ENCODE data around the gene HCK.

HCK gene

DNA sequence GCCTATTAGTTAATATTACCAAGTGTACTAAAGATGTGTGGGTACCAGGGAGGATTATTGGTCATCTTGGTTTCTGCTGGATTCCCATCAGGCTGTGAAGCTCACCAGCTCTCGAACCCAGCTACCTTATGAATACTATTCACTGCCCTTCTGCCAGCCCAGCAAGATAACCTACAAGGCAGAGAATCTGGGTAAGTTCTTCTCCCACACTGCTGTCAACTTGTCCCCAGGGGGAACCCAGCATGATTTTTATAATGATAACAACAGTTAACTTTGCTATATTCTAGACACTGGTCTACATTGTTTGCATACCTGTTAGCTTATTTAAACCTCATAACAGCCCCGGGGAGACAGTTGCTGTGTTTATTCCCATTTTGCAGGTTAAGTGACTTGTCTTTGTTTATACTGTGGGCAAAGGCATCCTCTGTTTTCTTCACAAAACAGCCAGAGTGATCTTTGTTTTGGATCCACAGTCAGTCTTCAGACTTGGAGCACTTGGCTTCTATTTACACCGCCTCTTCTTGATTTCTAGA lies 84.0 kb downstream of the HCK start:
- no peak overlapping the region for H3K4me3 ChIP-seq (ENCODE audit: low read depth, low read length)
- TF ChIP-seq, protein P1, sequence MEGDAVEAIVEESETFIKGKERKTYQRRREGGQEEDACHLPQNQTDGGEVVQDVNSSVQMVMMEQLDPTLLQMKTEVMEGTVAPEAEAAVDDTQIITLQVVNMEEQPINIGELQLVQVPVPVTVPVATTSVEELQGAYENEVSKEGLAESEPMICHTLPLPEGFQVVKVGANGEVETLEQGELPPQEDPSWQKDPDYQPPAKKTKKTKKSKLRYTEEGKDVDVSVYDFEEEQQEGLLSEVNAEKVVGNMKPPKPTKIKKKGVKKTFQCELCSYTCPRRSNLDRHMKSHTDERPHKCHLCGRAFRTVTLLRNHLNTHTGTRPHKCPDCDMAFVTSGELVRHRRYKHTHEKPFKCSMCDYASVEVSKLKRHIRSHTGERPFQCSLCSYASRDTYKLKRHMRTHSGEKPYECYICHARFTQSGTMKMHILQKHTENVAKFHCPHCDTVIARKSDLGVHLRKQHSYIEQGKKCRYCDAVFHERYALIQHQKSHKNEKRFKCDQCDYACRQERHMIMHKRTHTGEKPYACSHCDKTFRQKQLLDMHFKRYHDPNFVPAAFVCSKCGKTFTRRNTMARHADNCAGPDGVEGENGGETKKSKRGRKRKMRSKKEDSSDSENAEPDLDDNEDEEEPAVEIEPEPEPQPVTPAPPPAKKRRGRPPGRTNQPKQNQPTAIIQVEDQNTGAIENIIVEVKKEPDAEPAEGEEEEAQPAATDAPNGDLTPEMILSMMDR (IDR thresholded peaks at IDR 0.05; ENCODE audit: low read depth, low read length, missing control alignments), result no peak
- in situ Hi-C loops (cut with HindIII; ENCODE audit: low sequenced_read_pairs), result no loop called here
- DNase-seq (ENCODE audit: low read depth), result no peak

- TF ChIP-seq, protein P1 (IDR thresholded peaks at IDR 0.05; ENCODE audit: low read depth, low read length, missing control alignments), result no peak
- DNase-seq (ENCODE audit: low read depth), result no peak
- in situ Hi-C loops (cut with HindIII; ENCODE audit: low sequenced_read_pairs), result no loop called here
- H3K4me3 ChIP-seq (ENCODE audit: low read depth, low read length), result no peak overlapping the region
Observed at GRCh38 chr20:32138921-32139320, 86.9 kb downstream of the HCK start.

DNA sequence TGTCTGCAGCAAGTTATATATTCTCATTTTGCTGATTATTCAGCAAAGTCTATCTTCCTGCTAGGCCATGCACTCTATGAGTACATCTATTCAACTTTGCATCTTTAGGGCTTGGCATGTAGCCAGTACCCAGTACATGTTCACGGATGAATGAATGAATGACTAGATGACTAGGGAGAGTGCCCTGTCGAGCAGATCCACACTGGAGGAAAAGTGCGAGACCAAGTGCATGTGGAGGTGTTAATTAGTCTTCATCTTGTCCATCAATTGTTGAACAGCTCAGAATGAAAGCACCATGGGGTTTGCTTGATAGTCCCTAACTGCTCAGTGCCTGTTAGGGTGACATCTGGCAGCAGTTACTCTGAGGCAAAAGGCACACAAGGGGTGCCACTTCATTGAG lies 87.9 kb downstream of the HCK start:
- TF ChIP-seq, protein P1 (IDR thresholded peaks at IDR 0.05; ENCODE audit: low read depth, low read length, missing control alignments), result no peak
- no peak overlapping the region for H3K4me3 ChIP-seq (ENCODE audit: low read depth, low read length)
- DNase-seq (ENCODE audit: low read depth), result no peak
- in situ Hi-C loops (cut with HindIII; ENCODE audit: low sequenced_read_pairs), result no loop called here

DNA sequence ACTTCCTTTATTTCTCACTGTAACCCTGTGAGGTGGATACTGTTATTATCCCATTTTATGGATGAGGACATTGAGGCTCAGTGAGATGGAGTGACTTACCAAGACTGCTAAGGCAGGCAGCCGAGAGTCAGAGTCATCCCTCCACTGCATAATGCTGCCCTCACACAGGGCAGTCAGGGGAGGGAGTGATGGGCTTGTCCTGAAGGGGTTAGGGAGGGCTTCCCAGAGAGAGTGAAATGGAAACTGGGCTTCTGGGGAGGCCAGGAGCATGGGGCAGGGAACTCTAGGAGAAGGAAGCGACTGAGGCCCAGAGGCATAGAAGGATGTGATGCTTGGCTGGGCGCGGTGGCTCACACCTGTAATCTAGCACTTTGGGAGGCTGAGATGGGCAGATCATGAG lies 88.6 kb downstream of the HCK start:
- no peak overlapping the region for H3K4me3 ChIP-seq (ENCODE audit: low read depth, low read length)
- in situ Hi-C loops (cut with HindIII; ENCODE audit: low sequenced_read_pairs), result no loop called here
- no peak for DNase-seq (ENCODE audit: low read depth)
- TF ChIP-seq, protein P1 (IDR thresholded peaks at IDR 0.05; ENCODE audit: low read depth, low read length, missing control alignments), result no peak

DNA sequence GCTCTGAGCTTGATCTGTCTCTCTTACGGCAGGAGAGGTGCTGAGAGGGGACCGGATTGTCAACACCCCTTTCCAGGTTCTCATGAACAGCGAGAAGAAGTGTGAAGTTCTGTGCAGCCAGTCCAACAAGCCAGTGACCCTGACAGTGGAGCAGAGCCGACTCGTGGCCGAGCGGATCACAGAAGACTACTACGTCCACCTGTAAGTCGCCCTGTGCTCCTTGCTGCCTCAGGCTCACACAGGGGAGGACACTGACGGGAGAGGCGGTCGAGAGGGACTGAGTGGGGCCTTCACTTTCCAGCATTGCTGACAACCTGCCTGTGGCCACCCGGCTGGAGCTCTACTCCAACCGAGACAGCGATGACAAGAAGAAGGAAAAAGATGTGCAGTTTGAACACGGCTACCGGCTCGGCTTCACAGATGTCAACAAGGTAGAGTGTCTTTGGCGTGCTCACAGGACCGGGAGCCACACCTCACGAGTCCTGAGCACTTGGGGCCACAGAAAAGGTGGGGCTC lies 89.5 kb downstream of the HCK start:
- no peak overlapping the region for H3K4me3 ChIP-seq (ENCODE audit: low read depth, low read length)
- DNase-seq (ENCODE audit: low read depth), result no peak
- in situ Hi-C loops (cut with HindIII; ENCODE audit: low sequenced_read_pairs), result no loop called here
- TF ChIP-seq, protein P1 (IDR thresholded peaks at IDR 0.05; ENCODE audit: low read depth, low read length, missing control alignments), result no peak

DNA sequence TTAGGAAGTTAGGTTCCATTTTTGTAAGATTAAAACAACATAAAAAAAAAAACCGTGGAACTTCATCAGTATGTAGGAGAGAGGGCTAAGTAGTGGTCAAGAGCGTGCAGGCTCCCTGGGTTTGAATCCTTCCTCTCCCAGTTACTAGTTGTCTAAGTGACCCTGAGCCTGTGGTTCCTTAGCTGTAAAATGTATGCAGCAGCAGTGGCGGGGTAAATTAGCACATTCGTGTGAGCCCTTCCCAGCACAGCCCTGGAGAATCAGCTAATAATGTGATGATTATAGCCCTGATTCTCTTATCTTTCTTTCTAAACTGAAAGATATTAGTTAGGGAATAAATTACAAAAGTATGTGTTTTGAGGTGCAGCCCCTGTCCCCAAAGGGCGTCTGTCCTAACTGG lies 90.0 kb downstream of the HCK start:
- no peak for DNase-seq (ENCODE audit: low read depth)
- in situ Hi-C loops (cut with HindIII; ENCODE audit: low sequenced_read_pairs), result no loop called here
- TF ChIP-seq, protein P1 (IDR thresholded peaks at IDR 0.05; ENCODE audit: low read depth, low read length, missing control alignments), result no peak
- H3K4me3 ChIP-seq (ENCODE audit: low read depth, low read length), result no peak overlapping the region

All from astrocyte of the cerebellum (primary cell).